ENCODE measurements around the gene CASP7.

The CASP7 gene

GRCh38 chr10:113665806-113666354 lies 13.8 kb upstream of the CASP7 start:
- DNase-seq: no peak

GRCh38 chr10:113666682-113667252 lies 12.9 kb upstream of the CASP7 start:
- no peak for DNase-seq

- DNase-seq: peak in 28 of 58 donors; percentile 6 to 54 (median 30)
Observed at GRCh38 chr10:113680190-113681111, 739 bp downstream of the CASP7 start.

GRCh38 chr10:113681533-113682470 lies 2.1 kb downstream of the CASP7 start:
- no peak for DNase-seq

- DNase-seq: no peak
Observed at GRCh38 chr10:113683300-113683699, 3.6 kb downstream of the CASP7 start.

- DNase-seq: no peak
Observed at GRCh38 chr10:113686028-113686427, 6.3 kb downstream of the CASP7 start.

GRCh38 chr10:113687037-113687436 lies 7.3 kb downstream of the CASP7 start:
- DNase-seq: no peak

- DNase-seq: no peak
Observed at GRCh38 chr10:113689057-113689456, 9.3 kb downstream of the CASP7 start.

GRCh38 chr10:113689574-113689973 lies 9.9 kb downstream of the CASP7 start:
- no peak for DNase-seq

- DNase-seq: no peak
Observed at GRCh38 chr10:113690749-113691148, 11.0 kb downstream of the CASP7 start.

- no peak for DNase-seq
Observed at GRCh38 chr10:113691381-113691780, 11.7 kb downstream of the CASP7 start.

- no peak for DNase-seq
Observed at GRCh38 chr10:113692271-113692670, 12.6 kb downstream of the CASP7 start.

- DNase-seq: no peak
Observed at GRCh38 chr10:113693348-113693747, 13.6 kb downstream of the CASP7 start.

- DNase-seq: no peak
Observed at GRCh38 chr10:113695691-113696090, 16.0 kb downstream of the CASP7 start.

- DNase-seq: no peak
Observed at GRCh38 chr10:113697595-113697994, 17.9 kb downstream of the CASP7 start.

- peak in 17 of 58 donors; percentile 4 to 45 (median 24) for DNase-seq
Observed at GRCh38 chr10:113704637-113705343, 25.1 kb downstream of the CASP7 start.

- DNase-seq: no peak
Observed at GRCh38 chr10:113705344-113705652, 25.6 kb downstream of the CASP7 start.

- DNase-seq: no peak
Observed at GRCh38 chr10:113706623-113707022, 26.9 kb downstream of the CASP7 start.

GRCh38 chr10:113708640-113709039 lies 28.9 kb downstream of the CASP7 start:
- no peak for DNase-seq

- peak in 17 of 58 donors; percentile 5 to 55 (median 23) for DNase-seq
Observed at GRCh38 chr10:113709221-113709838, 29.6 kb downstream of the CASP7 start.

Measured in anterior cingulate cortex (tissue), 58 donors.